SK-N-SH treated with all-trans-retinoic acid at 6 μM for 48 hours (cell line): ENCODE results near the gene METTL21A.
"Not testable (repeated sequence)": the region's sequence is repeated elsewhere in the genome, so short reads cannot be mapped to it uniquely, and the experiment has no call there.

Source experiments
- ATAC-seq: fragments of 200-7000 bp; cut with Tn5 transposase; 3 replicates; pipeline ENCODE4 v1.9.1; 2020; ENCODE audit warnings: mild to moderate bottlenecking, moderate library complexity
- ARNTL ChIP-seq: fragments of 450-650 bp; formaldehyde crosslinking; IDR thresholded peaks from 2 replicates; pipeline ENCODE4 v1.5.0; 2020; ENCODE audit warnings: low read depth, mild to moderate bottlenecking, moderate library complexity, borderline replicate concordance
- CSDC2 ChIP-seq: fragments of 250-450 bp; sonication (Bioruptor Pico); IDR thresholded peaks from 2 replicates; pipeline ENCODE4 v1.5.0; 2020; ENCODE audit warnings: mild to moderate bottlenecking, moderate library complexity
- ESRRG ChIP-seq: fragments of 250-450 bp; sonication (Bioruptor Pico); IDR thresholded peaks from 2 replicates; pipeline ENCODE4 v1.6.1; 2021; ENCODE audit warnings: mild to moderate bottlenecking
- GLIS3 ChIP-seq: fragments of 250-450 bp; sonication (Bioruptor Pico); IDR thresholded peaks from 2 replicates; pipeline ENCODE4 v1.5.0; 2020; ENCODE audit warnings: mild to moderate bottlenecking, moderate library complexity
- ISL1 ChIP-seq: fragments of 250-450 bp; sonication (Bioruptor Pico); IDR thresholded peaks from 2 replicates; pipeline ENCODE4 v2.1.2; 2022; ENCODE audit warnings: mild to moderate bottlenecking, moderate library complexity
- OSR1 ChIP-seq: fragments of 250-450 bp; sonication (Bioruptor Pico); IDR thresholded peaks from 2 replicates; pipeline ENCODE4 v1.8.0; 2022; ENCODE audit warnings: moderate library complexity, mild to moderate bottlenecking, inconsistent platforms
- POU6F1 ChIP-seq: fragments of 250-450 bp; sonication (Bioruptor Pico); IDR thresholded peaks from 2 replicates; pipeline ENCODE4 v1.8.0; 2021; ENCODE audit warnings: low read depth, mild to moderate bottlenecking, moderate library complexity, borderline replicate concordance
- PPARA ChIP-seq: fragments of 250-450 bp; sonication (Bioruptor Pico); IDR thresholded peaks from 2 replicates; pipeline ENCODE4 v1.5.0; 2020; ENCODE audit warnings: mild to moderate bottlenecking, borderline replicate concordance
- RARB ChIP-seq: fragments of 250-450 bp; sonication (Bioruptor Pico); IDR thresholded peaks from 2 replicates; pipeline ENCODE4 v1.8.0; 2021; ENCODE audit warnings: mild to moderate bottlenecking, moderate library complexity
- SNAI2 ChIP-seq: fragments of 250-450 bp; sonication (Bioruptor Pico); IDR thresholded peaks from 2 replicates; pipeline ENCODE4 v1.5.0; 2020; ENCODE audit warnings: mild to moderate bottlenecking, moderate library complexity
- TCF4 ChIP-seq: fragments of 250-450 bp; sonication (Bioruptor Pico); IDR thresholded peaks from 2 replicates; pipeline ENCODE4 v1.8.0; 2021; ENCODE audit warnings: mild to moderate bottlenecking, moderate library complexity, borderline replicate concordance
- ZC3H10 ChIP-seq: fragments of 250-450 bp; sonication (Bioruptor Pico); IDR thresholded peaks from 2 replicates; pipeline ENCODE4 v1.5.1; 2021; ENCODE audit warnings: mild to moderate bottlenecking, moderate library complexity
- ZFP3 ChIP-seq: fragments of 250-450 bp; sonication (Bioruptor Pico); IDR thresholded peaks from 2 replicates; pipeline ENCODE4 v1.5.0; 2020; ENCODE audit warnings: mild to moderate bottlenecking, moderate library complexity
- ZNF565 ChIP-seq: fragments of 450-650 bp; formaldehyde crosslinking; conservative IDR thresholded peaks from 2 replicates; pipeline ENCODE4 v1.5.0; 2020; ENCODE audit warnings: low read depth, mild to moderate bottlenecking, moderate library complexity
- ZNF70 ChIP-seq: fragments of 450-650 bp; formaldehyde crosslinking; IDR thresholded peaks from 2 replicates; pipeline ENCODE4 v1.5.0; 2020; ENCODE audit warnings: mild to moderate bottlenecking, moderate library complexity
- TF ChIP-seq, protein P1 (sequence below): fragments of 250-450 bp; sonication (Bioruptor Pico); IDR thresholded peaks from 2 replicates; pipeline ENCODE4 v1.5.1; 2021; ENCODE audit warnings: mild to moderate bottlenecking, moderate library complexity
- TF ChIP-seq, protein P2 (sequence below): fragments of 250-450 bp; sonication (Bioruptor Pico); IDR thresholded peaks from 2 replicates; pipeline ENCODE4 v1.5.1; 2020; ENCODE audit warnings: low read depth, mild to moderate bottlenecking, moderate library complexity
- TF ChIP-seq, protein P3 (sequence below): fragments of 250-450 bp; sonication (Bioruptor Pico); IDR thresholded peaks from 2 replicates; pipeline ENCODE4 v1.8.0; 2020; ENCODE audit warnings: mild to moderate bottlenecking, moderate library complexity, borderline replicate concordance

The METTL21A gene

GRCh38 chr2:207660994-207661393 lies 35.8 kb upstream of the METTL21A start:
- ATAC-seq: no peak
- TF ChIP-seq ZNF70 (CRISPR knock-in tag): no peak
- TF ChIP-seq POU6F1 (CRISPR knock-in tag): no peak
- TF ChIP-seq RARB (CRISPR knock-in tag): no peak
- TF ChIP-seq SNAI2 (CRISPR knock-in tag): no peak
- no peak for TF ChIP-seq TCF4 (CRISPR knock-in tag)
- TF ChIP-seq ESRRG (CRISPR knock-in tag): no peak
- TF ChIP-seq, protein P1, sequence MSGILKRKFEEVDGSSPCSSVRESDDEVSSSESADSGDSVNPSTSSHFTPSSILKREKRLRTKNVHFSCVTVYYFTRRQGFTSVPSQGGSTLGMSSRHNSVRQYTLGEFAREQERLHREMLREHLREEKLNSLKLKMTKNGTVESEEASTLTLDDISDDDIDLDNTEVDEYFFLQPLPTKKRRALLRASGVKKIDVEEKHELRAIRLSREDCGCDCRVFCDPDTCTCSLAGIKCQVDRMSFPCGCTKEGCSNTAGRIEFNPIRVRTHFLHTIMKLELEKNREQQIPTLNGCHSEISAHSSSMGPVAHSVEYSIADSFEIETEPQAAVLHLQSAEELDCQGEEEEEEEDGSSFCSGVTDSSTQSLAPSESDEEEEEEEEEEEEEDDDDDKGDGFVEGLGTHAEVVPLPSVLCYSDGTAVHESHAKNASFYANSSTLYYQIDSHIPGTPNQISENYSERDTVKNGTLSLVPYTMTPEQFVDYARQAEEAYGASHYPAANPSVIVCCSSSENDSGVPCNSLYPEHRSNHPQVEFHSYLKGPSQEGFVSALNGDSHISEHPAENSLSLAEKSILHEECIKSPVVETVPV (CRISPR knock-in tag): no peak
- TF ChIP-seq, protein P2, sequence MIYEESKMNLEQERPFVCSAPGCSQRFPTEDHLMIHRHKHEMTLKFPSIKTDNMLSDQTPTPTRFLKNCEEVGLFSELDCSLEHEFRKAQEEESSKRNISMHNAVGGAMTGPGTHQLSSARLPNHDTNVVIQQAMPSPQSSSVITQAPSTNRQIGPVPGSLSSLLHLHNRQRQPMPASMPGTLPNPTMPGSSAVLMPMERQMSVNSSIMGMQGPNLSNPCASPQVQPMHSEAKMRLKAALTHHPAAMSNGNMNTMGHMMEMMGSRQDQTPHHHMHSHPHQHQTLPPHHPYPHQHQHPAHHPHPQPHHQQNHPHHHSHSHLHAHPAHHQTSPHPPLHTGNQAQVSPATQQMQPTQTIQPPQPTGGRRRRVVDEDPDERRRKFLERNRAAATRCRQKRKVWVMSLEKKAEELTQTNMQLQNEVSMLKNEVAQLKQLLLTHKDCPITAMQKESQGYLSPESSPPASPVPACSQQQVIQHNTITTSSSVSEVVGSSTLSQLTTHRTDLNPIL: no peak
- TF ChIP-seq ZFP3 (CRISPR knock-in tag): no peak
- TF ChIP-seq ZC3H10: no peak
- TF ChIP-seq GLIS3 (CRISPR knock-in tag): no peak
- no peak for TF ChIP-seq ISL1 (CRISPR knock-in tag)

- TF ChIP-seq, protein P2: no peak
- TF ChIP-seq, protein P3, sequence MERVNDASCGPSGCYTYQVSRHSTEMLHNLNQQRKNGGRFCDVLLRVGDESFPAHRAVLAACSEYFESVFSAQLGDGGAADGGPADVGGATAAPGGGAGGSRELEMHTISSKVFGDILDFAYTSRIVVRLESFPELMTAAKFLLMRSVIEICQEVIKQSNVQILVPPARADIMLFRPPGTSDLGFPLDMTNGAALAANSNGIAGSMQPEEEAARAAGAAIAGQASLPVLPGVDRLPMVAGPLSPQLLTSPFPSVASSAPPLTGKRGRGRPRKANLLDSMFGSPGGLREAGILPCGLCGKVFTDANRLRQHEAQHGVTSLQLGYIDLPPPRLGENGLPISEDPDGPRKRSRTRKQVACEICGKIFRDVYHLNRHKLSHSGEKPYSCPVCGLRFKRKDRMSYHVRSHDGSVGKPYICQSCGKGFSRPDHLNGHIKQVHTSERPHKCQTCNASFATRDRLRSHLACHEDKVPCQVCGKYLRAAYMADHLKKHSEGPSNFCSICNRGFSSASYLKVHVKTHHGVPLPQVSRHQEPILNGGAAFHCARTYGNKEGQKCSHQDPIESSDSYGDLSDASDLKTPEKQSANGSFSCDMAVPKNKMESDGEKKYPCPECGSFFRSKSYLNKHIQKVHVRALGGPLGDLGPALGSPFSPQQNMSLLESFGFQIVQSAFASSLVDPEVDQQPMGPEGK (CRISPR knock-in tag): no peak
- no peak for TF ChIP-seq OSR1 (CRISPR knock-in tag)
- TF ChIP-seq, all 23 proteins: peak for 0
- no peak for ATAC-seq
Measured at GRCh38 chr2:207658156-207658555, 33.0 kb upstream of the METTL21A start.

DNA sequence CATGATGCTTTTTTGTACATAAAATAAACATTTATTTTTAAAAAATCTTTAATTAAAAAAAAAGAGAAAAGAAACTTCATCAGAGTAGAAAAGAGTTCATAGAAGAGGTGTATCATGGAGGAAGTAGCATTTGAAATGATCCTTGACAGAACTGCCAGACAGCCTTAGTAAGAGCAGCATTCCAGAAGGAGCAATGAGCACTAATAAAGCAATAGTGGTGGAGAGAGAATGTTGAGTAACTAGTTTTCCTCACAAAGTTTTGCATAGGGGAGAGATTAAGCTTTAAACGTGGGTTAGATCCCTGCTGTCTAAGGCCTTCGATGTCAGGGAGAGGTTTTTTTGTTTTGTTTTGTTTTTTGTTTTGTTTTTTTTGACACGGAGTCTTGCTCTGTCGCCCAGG lies 29.8 kb upstream of the METTL21A start:
- no peak for TF ChIP-seq CSDC2
- TF ChIP-seq, protein P1 (CRISPR knock-in tag): no peak
- no peak for TF ChIP-seq PPARA (CRISPR knock-in tag)
- no peak for TF ChIP-seq ZC3H10
- no peak for TF ChIP-seq ZNF565 (CRISPR knock-in tag)
- no peak for ATAC-seq

DNA sequence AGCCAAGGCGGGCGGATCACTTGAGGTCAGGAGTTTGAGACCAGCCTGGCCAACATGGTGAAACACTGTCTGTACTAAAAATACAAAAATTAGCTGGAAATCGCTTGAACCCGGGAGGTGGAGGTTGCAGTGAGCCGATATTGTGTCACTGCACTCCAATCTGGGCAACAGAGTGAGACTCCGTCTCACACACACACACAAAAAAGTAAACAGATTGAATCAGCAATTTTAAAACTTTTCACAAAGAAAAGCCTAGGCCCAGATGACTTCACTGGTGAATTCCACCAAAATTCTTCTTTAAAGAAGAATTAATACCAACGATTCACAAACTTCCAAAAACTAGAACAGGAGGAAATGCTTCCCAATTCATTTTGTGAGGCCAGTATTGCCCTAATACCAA lies 21.4 kb upstream of the METTL21A start:
- not testable (repeated sequence) for ATAC-seq

GRCh38 chr2:207643892-207644291 lies 18.7 kb upstream of the METTL21A start:
- no peak for ATAC-seq
- no peak for TF ChIP-seq CSDC2
- TF ChIP-seq, protein P2: no peak
- TF ChIP-seq POU6F1 (CRISPR knock-in tag): no peak
- TF ChIP-seq GLIS3 (CRISPR knock-in tag): no peak
- no peak for TF ChIP-seq ZFP3 (CRISPR knock-in tag)
- no peak for TF ChIP-seq ESRRG (CRISPR knock-in tag)
- TF ChIP-seq ARNTL (CRISPR knock-in tag): no peak
- TF ChIP-seq ZNF70 (CRISPR knock-in tag): no peak
- no peak for TF ChIP-seq SNAI2 (CRISPR knock-in tag)
- TF ChIP-seq, protein P3 (CRISPR knock-in tag): no peak
- no peak for TF ChIP-seq PPARA (CRISPR knock-in tag)
